ENCODE results near the gene RHOT2. TPM values are rescaled to one million over a fixed set of nuclear protein-coding genes. Genes with fewer than 3 reads are reported as not detected.

Gene RHOT2
- total and polyA plus RNA-seq, 10 of the 15 experiments (the other 5 are each of a cell fraction or from before 2014, with no cell fraction given), result 3.7 to 174 (median 69.8) TPM

GRCh38 chr16:682493-683395, 14.8 kb downstream of the RHOT2 start:
- TSS peak; percentile 79 for BruUV-seq (replicated peaks)
- Histone ChIP-seq H3K4me1 (ENCODE audit: control insufficient read depth, insufficient read depth, low read length) (peaks cover 15% of the 10 kb centered on the region), H3K9ac (ENCODE audit: control insufficient read depth, insufficient read depth, low read length) (no peak overlapping the region), H2AFZ (ENCODE audit: control insufficient read depth, low read depth, low read length) (no peak overlapping the region), H3K4me3 (peak overlapping the region; percentile 67), H3K36me3 (ENCODE audit: control insufficient read depth in 2 of 2, insufficient read depth in 2 of 2, low read length in 1 of 2) (peaks cover 6 to 14% of the 10 kb centered on the region in 2 experiments; a peak in 2 of 4 replicates), H4K20me1 (ENCODE audit: control insufficient read depth, insufficient read depth) (peaks cover 6% of the 10 kb centered on the region; the same call in 1 of the 2 replicates), H3K79me2 (ENCODE audit: control insufficient read depth, insufficient read depth, low read length) (peaks cover 24% of the 10 kb centered on the region), H3K9me3 (replicated peaks; ENCODE audit: control insufficient read depth, insufficient read depth, low read length) (no peaks in the 10 kb centered on the region), H3K27me3 (replicated peaks in 1 of 2; ENCODE audit: control insufficient read depth in 2 of 2, insufficient read depth in 2 of 2, low read length in 1 of 2) (no peaks in the 10 kb centered on the region), H3K4me2 (ENCODE audit: control insufficient read depth, insufficient read depth) (peak overlapping the region; percentile 90), H3K27ac (ENCODE audit: control insufficient read depth, insufficient read depth) (no peak overlapping the region)
- SMC1A ChIA-PET (ENCODE audit: uncharacterized antibody, unreplicated experiment), result no interaction called here
- in situ Hi-C loops (cut with MboI), result no loop called here
- WGBS (ENCODE audit: insufficient coverage, insufficient replicate concordance, low lambda C conversion rate, missing lambda C conversion rate), result 90% methylated on average over 35 of the region's 36 CpGs
- ATAC-seq (no peak), FAIRE-seq (no peak), DNase-seq (ENCODE audit: low read depth, low spot score) (no peak)
- intact Hi-C loops (cut with micrococcal nuclease; ENCODE audit: unreplicated experiment), result loop anchor here (5.0 kb wide), 1 partner anchor 45 kb away; the partner anchor contains the start of gene METTL26
- CTCF ChIA-PET, result no interaction called here
- TF ChIP-seq, protein P1, sequence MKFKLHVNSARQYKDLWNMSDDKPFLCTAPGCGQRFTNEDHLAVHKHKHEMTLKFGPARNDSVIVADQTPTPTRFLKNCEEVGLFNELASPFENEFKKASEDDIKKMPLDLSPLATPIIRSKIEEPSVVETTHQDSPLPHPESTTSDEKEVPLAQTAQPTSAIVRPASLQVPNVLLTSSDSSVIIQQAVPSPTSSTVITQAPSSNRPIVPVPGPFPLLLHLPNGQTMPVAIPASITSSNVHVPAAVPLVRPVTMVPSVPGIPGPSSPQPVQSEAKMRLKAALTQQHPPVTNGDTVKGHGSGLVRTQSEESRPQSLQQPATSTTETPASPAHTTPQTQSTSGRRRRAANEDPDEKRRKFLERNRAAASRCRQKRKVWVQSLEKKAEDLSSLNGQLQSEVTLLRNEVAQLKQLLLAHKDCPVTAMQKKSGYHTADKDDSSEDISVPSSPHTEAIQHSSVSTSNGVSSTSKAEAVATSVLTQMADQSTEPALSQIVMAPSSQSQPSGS (IDR thresholded peaks at IDR 0.05; ENCODE audit: low read length), result no peak
- TF ChIP-seq ZNF274 (IDR thresholded peaks at IDR 0.05; ENCODE audit: insufficient read depth, insufficient read length) (no peak), EP300 (IDR thresholded peaks at IDR 0.05; ENCODE audit: borderline replicate concordance in 1 of 2, control insufficient read depth in 1 of 2, low read depth in 2 of 2, low read length in 2 of 2) (no peak), SKIL (IDR thresholded peaks at IDR 0.05; ENCODE audit: low read depth, poor library complexity, severe bottlenecking) (no peak), ZZZ3 (IDR thresholded peaks at IDR 0.05; ENCODE audit: control insufficient read depth, insufficient read length, low read depth) (no peak), RELB (IDR thresholded peaks at IDR 0.05; ENCODE audit: low read depth) (no peak), TCF12 (IDR thresholded peaks at IDR 0.05; ENCODE audit: low read depth, low read length) (no peak), RB1 (IDR thresholded peaks at IDR 0.05; ENCODE audit: borderline replicate concordance) (no peak), SUPT20H (IDR thresholded peaks at IDR 0.05; ENCODE audit: borderline replicate concordance, control insufficient read depth, low read depth, low read length) (no peak)
- TF ChIP-seq, protein P2, sequence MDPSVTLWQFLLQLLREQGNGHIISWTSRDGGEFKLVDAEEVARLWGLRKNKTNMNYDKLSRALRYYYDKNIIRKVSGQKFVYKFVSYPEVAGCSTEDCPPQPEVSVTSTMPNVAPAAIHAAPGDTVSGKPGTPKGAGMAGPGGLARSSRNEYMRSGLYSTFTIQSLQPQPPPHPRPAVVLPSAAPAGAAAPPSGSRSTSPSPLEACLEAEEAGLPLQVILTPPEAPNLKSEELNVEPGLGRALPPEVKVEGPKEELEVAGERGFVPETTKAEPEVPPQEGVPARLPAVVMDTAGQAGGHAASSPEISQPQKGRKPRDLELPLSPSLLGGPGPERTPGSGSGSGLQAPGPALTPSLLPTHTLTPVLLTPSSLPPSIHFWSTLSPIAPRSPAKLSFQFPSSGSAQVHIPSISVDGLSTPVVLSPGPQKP (IDR thresholded peaks at IDR 0.05; ENCODE audit: low read depth, low read length), result no peak
- TF ChIP-seq, protein P3, sequence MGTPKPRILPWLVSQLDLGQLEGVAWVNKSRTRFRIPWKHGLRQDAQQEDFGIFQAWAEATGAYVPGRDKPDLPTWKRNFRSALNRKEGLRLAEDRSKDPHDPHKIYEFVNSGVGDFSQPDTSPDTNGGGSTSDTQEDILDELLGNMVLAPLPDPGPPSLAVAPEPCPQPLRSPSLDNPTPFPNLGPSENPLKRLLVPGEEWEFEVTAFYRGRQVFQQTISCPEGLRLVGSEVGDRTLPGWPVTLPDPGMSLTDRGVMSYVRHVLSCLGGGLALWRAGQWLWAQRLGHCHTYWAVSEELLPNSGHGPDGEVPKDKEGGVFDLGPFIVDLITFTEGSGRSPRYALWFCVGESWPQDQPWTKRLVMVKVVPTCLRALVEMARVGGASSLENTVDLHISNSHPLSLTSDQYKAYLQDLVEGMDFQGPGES (IDR thresholded peaks at IDR 0.05), result no peak
- POLR2A ChIA-PET, result no interaction called here
- RAD21 ChIA-PET (ENCODE audit: unreplicated experiment), result no interaction called here

Measured in GM12878 (cell line).